Upper lobe of left lung (tissue), 4 donors: ENCODE results near the gene PPM1B.

Experiments
- CTCF ChIP-seq, 6 experiments: fragments of 450-650 bp in 4 of 6; fragments of 200-600 bp in 2 of 6; sonication (generic) in 2 of 6; IDR thresholded peaks; one replicate each; pipeline ENCODE4 v1.5.1; 2016 to 2019; ENCODE audit warnings: antibody characterized with exemption in 6 of 6
- EP300 ChIP-seq, 4 donors: sonication (generic); formaldehyde crosslinking; IDR thresholded peaks; one replicate each; pipeline ENCODE4 v1.5.1; 2017; ENCODE audit warnings: antibody characterized with exemption in 4 of 4, control low read depth in 2 of 4
- POLR2A ChIP-seq, 4 donors: fragments of 450-650 bp; IDR thresholded peaks; one replicate each; pipeline ENCODE4 v1.5.1; 2016 to 2017; ENCODE audit warnings: antibody characterized with exemption in 4 of 4, mild to moderate bottlenecking in 2 of 4
- POLR2AphosphoS5 ChIP-seq, 2 donors: sonication (generic); formaldehyde crosslinking; IDR thresholded peaks; one replicate each; pipeline ENCODE4 v1.5.1; 2017; ENCODE audit warnings: antibody characterized with exemption in 2 of 2

GRCh38 chr2:44233450-44234128 lies 64.9 kb downstream of the PPM1B start:
- TF ChIP-seq CTCF (IDR thresholded peaks at IDR 0.05): no peak
- no peak for TF ChIP-seq POLR2AphosphoS5 (IDR thresholded peaks at IDR 0.05)
- no peak for TF ChIP-seq POLR2A (IDR thresholded peaks at IDR 0.05)
- TF ChIP-seq EP300 (IDR thresholded peaks at IDR 0.05): no peak
